Activated CD4-positive, alpha-beta T cell treated with anti-CD3 and anti-CD28 coated beads, Interleukin-2, Interleukin-6, amounts not matched to agents 100 ng/mL and 50 ng/mL, durations not matched to agents 16 hours and 8 hours (primary cell): ENCODE results near the gene BCAR3.

ENCODE experiments used
- DNase-seq: peaks from one replicate; pipeline ENCODE4 v3.0.0-alpha.2; 2020

BCAR3 gene

DNA sequence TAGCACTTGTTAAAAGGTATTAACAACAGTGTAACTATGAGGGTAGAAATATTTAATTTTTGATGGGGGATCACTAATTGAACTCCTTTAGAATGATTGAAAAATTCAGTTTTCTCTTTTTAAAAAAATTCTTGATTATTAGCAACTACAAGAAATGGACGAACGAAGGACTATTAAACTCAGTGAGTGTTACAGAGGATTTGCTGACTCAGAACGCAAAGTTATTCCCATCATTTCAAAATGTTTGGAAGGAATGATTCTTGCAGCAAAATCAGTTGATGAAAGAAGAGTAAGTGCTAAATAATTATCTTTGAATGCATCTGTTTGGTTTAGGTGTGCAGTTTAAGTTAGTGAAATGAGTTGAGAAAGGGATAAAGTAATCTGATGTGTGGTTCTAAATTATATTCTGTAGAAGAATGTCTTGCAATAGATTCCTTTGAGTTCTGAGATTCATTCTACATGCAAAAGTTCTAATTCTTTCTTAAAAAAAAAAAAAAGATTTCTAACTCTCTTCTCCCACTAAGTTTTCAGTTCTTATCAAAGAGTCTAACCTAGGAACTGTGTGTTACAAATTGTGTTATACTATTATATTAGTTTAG lies 148.8 kb downstream of the BCAR3 start:
- no peak for DNase-seq

DNA sequence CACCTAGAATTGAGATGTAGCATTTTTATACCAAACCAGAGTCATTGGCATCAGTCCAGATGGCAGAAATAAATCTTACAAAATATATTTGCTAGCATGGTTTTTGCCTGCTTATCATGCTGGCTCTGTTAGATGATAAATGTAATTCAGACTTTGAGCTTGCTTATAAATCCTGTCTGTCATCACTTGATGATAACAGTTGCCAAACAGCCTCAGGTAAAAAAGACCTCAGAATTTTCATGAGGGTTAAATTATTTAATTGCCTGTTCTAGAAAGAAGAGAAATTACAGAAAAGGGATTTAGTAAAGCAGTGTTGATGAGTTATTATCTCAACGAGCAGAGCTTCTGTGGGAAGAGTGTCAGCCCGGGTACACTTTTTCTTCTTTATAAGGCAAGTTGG lies 150.4 kb downstream of the BCAR3 start:
- no peak for DNase-seq

DNA sequence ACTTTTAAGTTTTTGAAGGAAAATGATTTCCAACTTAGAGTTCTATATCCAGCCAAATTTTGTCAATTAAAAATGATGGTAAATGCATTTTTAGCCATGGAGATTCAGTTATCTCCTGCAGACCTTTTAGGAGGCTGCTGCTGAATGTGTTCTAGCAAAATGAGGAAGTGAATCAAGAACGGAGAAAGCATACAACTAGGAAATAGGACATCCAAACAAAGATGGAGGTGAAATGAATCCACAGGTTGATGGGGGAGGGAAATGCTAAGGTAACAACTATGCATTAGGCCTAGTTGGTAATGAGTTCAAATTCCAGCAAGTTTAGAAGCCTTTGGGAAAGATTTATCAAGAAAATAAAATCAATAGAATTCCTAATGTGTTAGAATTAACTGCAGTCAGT lies 153.2 kb downstream of the BCAR3 start:
- DNase-seq: no peak

DNA sequence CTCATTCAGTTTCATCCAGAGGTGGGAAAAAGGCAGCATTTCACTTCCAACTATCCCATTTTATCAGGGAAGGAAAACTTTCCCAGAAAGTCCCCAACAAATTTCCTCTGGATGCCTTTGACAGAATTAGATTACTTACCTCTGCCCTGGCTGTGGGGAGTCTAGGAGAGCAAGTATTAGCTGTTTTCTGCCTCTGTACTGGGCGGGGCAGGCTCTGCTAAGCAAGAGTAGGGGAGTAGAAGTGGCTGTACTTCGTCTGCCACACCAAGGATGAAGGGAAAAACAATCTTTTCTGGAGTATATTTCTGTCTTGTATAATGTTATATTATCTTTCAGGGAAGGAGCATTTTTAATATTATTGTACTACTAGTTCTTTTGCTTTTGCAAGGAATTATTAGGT lies 155.2 kb downstream of the BCAR3 start:
- DNase-seq: no peak

DNA sequence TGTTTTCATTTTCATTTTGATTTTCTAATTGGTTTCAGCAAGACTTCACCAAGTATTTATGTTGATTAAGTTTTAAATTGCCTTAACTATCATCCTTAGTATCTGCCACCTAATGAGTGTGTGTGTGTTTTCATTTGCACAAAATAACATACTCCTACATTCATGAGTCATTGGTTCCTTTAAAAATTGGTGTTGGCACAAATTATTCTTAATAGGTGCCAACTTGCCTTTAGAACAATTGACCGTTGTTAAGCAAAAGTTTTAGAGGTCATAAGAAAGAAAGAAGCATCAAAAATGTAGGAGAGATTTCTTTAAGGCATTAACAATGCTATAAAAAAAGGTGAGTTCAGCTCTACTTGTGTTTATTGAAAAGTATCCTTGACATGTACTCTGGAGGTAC lies 156.2 kb downstream of the BCAR3 start:
- DNase-seq: no peak

DNA sequence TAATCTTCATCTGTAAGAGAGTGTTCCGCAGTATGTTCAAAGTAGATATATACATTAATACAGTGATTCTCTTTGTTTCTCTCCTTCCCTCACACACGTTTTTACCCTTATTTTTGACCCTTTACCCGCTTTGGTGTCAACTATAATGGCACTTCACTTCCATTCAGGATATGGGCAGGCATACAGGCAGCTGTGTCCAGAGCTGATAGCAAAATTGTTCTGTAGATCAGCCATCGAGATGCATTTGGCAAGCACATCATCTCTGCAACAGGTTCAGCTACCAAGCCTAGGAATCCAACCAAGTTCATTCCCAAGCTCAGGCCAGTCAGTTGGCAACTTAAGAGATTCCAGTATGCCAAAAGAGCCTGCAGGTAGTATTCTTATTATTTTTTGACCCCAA lies 158.9 kb downstream of the BCAR3 start:
- no peak for DNase-seq

DNA sequence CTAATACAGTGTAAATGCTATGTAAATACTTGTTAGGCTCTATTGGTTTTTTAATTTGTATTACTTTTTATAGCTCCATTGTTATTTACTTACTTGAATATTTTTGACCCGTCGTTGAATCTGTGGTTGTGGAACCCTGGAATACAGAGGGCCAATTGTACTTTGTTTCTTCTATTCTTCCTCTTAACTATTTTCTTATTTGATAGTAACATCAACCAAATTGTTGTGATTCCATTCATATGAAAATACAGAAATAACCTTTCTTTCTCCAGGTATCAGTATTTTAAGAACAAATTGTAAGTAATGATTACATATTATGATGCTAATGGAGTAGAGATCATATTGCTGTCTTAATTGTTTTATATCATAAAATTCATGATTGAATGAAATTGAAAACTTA lies 160.0 kb downstream of the BCAR3 start:
- DNase-seq: no peak

DNA sequence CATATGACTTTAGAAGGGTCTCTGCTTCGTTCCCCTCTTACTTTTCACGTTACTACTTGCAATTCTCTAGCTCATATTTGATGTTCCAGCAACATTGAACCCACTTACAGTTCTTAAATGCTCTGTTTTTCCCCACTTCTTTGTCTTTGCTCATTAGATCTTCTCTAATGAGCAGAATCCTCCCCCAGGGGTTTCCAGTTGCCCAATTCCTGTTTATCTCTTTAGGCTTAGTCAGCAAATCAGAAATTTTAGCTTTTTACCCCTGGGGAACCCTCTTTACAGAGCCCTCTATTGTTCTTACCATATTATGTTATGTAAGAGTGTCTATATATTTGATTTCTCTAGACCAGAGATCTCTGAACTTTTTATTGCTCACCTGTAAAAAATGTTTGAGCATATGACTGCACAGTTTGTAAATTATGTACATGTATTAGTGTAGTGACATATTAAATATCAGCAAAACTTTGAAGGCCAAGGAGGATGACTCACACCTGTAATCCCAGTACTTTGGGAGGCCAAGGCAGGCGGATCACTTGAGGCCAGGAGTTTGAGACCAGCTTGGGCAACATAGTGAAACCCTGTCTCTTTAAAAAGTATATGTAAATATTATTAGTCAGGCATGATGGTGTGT lies 162.3 kb downstream of the BCAR3 start:
- no peak for DNase-seq

DNA sequence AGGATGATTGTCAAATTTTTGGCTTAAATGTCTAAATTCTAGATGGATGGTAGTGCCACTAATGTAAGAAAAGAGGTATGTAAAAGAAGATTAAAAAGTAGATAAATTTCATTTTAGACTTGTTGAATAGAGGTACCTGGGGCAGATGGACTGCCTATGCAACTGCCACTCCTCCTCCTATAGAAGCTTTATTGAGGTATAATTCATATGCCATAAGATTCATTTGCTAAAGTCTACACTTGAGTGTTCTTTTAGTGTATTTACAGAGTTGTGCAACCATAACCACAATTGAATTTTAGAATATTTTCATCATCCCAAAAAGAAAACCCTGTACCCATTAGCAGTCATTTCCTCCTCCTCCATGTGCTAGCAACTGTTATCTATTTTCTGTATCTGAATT lies 163.1 kb downstream of the BCAR3 start:
- no peak for DNase-seq

DNA sequence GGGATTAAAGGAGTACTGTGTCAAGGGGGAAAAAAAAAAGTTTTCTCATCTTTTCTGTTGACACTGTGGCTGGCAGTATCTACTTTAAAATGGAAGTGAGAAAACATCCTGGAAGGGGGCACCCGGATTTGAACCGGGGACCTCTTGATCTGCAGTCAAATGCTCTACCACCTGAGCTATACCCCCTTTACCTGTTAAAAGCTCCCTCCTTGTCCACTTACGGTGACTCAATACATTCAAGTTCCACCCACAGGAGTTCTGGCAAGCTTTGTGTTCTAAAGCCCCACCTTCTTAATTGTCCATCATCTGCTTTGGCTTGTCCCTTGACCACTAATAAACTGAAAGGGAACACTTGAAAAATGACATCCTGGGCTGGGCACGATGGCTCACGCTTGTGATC lies 165.5 kb downstream of the BCAR3 start:
- DNase-seq: peak; percentile 16
